RPMI8226 (cell line): ENCODE results near the gene ETS1.

Source experiments
- DNase-seq: peaks from one replicate; pipeline ENCODE4 v3.0.0-alpha.2; 2015

Gene ETS1

GRCh38 chr11:128565881-128566280 lies 21.5 kb downstream of the ETS1 start:
- no peak for DNase-seq

- DNase-seq = no peak
Measured at GRCh38 chr11:128564642-128565245, 22.6 kb downstream of the ETS1 start.

- DNase-seq = no peak
Measured at GRCh38 chr11:128563942-128564641, 23.3 kb downstream of the ETS1 start.

- DNase-seq = no peak
Measured at GRCh38 chr11:128563308-128563707, 24.1 kb downstream of the ETS1 start.

GRCh38 chr11:128559496-128560103 lies 27.8 kb downstream of the ETS1 start:
- no peak for DNase-seq

GRCh38 chr11:128555606-128556005 lies 31.8 kb downstream of the ETS1 start:
- DNase-seq = no peak

GRCh38 chr11:128553662-128554362 lies 33.5 kb downstream of the ETS1 start:
- no peak for DNase-seq

GRCh38 chr11:128552783-128553661 lies 34.3 kb downstream of the ETS1 start:
- DNase-seq = peak; percentile 15

- no peak for DNase-seq
Measured at GRCh38 chr11:128551611-128552335, 35.6 kb downstream of the ETS1 start.

- DNase-seq = no peak
Measured at GRCh38 chr11:128551058-128551457, 36.3 kb downstream of the ETS1 start.

- no peak for DNase-seq
Measured at GRCh38 chr11:128550261-128550821, 37.0 kb downstream of the ETS1 start.

- no peak for DNase-seq
Measured at GRCh38 chr11:128549256-128549944, 38.0 kb downstream of the ETS1 start.

- DNase-seq = no peak
Measured at GRCh38 chr11:128548649-128549255, 38.6 kb downstream of the ETS1 start.

- no peak for DNase-seq
Measured at GRCh38 chr11:128547946-128548648, 39.3 kb downstream of the ETS1 start.

- DNase-seq = no peak
Measured at GRCh38 chr11:128546916-128547315, 40.4 kb downstream of the ETS1 start.

GRCh38 chr11:128544471-128545051 lies 42.8 kb downstream of the ETS1 start:
- no peak for DNase-seq

GRCh38 chr11:128540469-128540868 lies 46.9 kb downstream of the ETS1 start:
- no peak for DNase-seq

- DNase-seq = no peak
Measured at GRCh38 chr11:128536506-128536905, 50.9 kb downstream of the ETS1 start.
